Nephron progenitor cell (in vitro differentiated cells): ENCODE measurements around the gene NTN1.
"Not testable (repeated sequence)": the region's sequence is repeated elsewhere in the genome, so short reads cannot be mapped to it uniquely, and the experiment has no call there.

Experiments
- DNase-seq: peaks from one replicate; pipeline ENCODE4 v3.0.0; 2021
- H3K27ac Mint-ChIP-seq: 2 replicates; pipeline ENCODE4 v1.8.0; 2021; ENCODE audit warnings: mild to moderate bottlenecking, moderate library complexity, mixed read lengths
- H3K27me3 Mint-ChIP-seq: 2 replicates; pipeline ENCODE4 v1.8.0; 2021; ENCODE audit warnings: mild to moderate bottlenecking, low read depth, mixed read lengths; ENCODE audit not compliant: poor library complexity
- H3K36me3 Mint-ChIP-seq: 2 replicates; pipeline ENCODE4 v1.8.0; 2021; ENCODE audit warnings: low read depth, mixed read lengths
- H3K4me1 Mint-ChIP-seq: 2 replicates; pipeline ENCODE4 v1.8.0; 2021; ENCODE audit warnings: mixed read lengths
- H3K4me3 Mint-ChIP-seq: 2 replicates; pipeline ENCODE4 v1.8.0; 2021; ENCODE audit warnings: mild to moderate bottlenecking, moderate library complexity, mixed read lengths
- H3K9me3 Mint-ChIP-seq: 2 replicates; pipeline ENCODE4 v1.8.0; 2021; ENCODE audit warnings: mild to moderate bottlenecking, moderate library complexity, mixed read lengths
- CTCF ChIP-seq: fragments of 200-600 bp; sonication (generic); IDR thresholded peaks from 2 replicates; pipeline ENCODE4 v1.5.0; 2021; ENCODE audit warnings: antibody characterized with exemption

Gene NTN1

GRCh38 chr17:9094193-9094592, 72.9 kb downstream of the NTN1 start:
- DNase-seq: no peak
- Mint-ChIP-seq H3K27ac (no peak overlapping the region), H3K4me1 (peaks cover 4% of the 10 kb centered on the region), H3K27me3 (no peaks in the 10 kb centered on the region), H3K36me3 (peaks cover 55% of the 10 kb centered on the region), H3K9me3 (peaks cover 22% of the 10 kb centered on the region), H3K4me3 (no peak overlapping the region)
- TF ChIP-seq CTCF: no peak

GRCh38 chr17:9095390-9095789, 74.1 kb downstream of the NTN1 start:
- Mint-ChIP-seq H3K36me3 (peaks cover 49% of the 10 kb centered on the region), H3K4me1 (no peaks in the 10 kb centered on the region), H3K9me3 (peaks cover 22% of the 10 kb centered on the region), H3K27ac (no peak overlapping the region), H3K4me3 (no peak overlapping the region), H3K27me3 (no peaks in the 10 kb centered on the region)
- no peak for TF ChIP-seq CTCF
- no peak for DNase-seq

GRCh38 chr17:9098242-9098825, 77.0 kb downstream of the NTN1 start:
- peaks cover 65% of the 10 kb centered on the region for H3K36me3 Mint-ChIP-seq
- TF ChIP-seq CTCF: no peak
- H3K4me1 Mint-ChIP-seq: no peaks in the 10 kb centered on the region
- no peak overlapping the region for H3K27ac Mint-ChIP-seq
- H3K27me3 Mint-ChIP-seq: no peaks in the 10 kb centered on the region
- H3K4me3 Mint-ChIP-seq: no peak overlapping the region
- DNase-seq: no peak
- peaks cover 28% of the 10 kb centered on the region for H3K9me3 Mint-ChIP-seq

- TF ChIP-seq CTCF: no peak
- Mint-ChIP-seq H3K36me3 (peaks cover 53% of the 10 kb centered on the region), H3K4me1 (peaks cover 14% of the 10 kb centered on the region), H3K27me3 (no peaks in the 10 kb centered on the region), H3K27ac (no peak overlapping the region), H3K9me3 (peaks cover 14% of the 10 kb centered on the region), H3K4me3 (no peak overlapping the region)
- DNase-seq: no peak
Observed at GRCh38 chr17:9101356-9101755, 80.0 kb downstream of the NTN1 start.

GRCh38 chr17:9103193-9103592, 81.9 kb downstream of the NTN1 start:
- not testable (repeated sequence) for DNase-seq, H3K27me3 Mint-ChIP-seq, H3K27ac Mint-ChIP-seq, H3K4me3 Mint-ChIP-seq, H3K9me3 Mint-ChIP-seq
- peaks cover 46% of the 10 kb centered on the region for H3K36me3 Mint-ChIP-seq
- peaks cover 18% of the 10 kb centered on the region for H3K4me1 Mint-ChIP-seq

GRCh38 chr17:9104370-9105041, 83.2 kb downstream of the NTN1 start:
- Mint-ChIP-seq H3K4me3 (no peak overlapping the region), H3K9me3 (peaks cover 6% of the 10 kb centered on the region), H3K36me3 (peaks cover 46% of the 10 kb centered on the region), H3K27me3 (peaks cover 3% of the 10 kb centered on the region), H3K4me1 (peaks cover 18% of the 10 kb centered on the region), H3K27ac (no peak overlapping the region)
- no peak for TF ChIP-seq CTCF
- DNase-seq: no peak
